Activated CD4-positive, alpha-beta T cell treated with anti-CD3 and anti-CD28 coated beads, Interleukin-2, Interleukin-4, amounts not matched to agents 100 ng/mL and 50 ng/mL, durations not matched to agents 16 hours and 8 hours (primary cell): ENCODE data around the gene TOP2B.

Experiments
- DNase-seq: peaks from one replicate; pipeline ENCODE4 v3.0.0-alpha.2; 2020; ENCODE audit warnings: low spot score

TOP2B gene

DNA sequence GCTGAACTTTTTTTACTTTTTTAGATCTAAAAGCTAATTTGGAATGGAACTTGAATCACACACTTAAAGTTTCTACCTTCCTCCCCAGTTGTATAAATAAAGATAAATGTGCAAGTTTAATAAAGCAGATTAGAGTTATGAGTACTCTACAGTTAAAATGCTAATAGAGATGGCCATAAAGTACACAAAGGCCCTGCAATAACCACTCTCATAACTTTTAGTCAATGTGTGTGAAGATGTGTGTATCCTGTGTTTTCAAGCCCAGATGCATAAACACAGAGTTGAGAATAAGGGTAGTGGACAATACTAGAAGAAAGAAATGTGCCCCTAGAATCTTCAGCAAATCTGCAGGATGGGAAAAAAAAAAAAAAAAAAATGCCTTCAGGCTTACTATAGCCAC lies 45.3 kb downstream of the TOP2B start:
- no peak for DNase-seq

- peak; percentile 4 for DNase-seq
Observed at GRCh38 chr3:25618028-25618427, 46.7 kb downstream of the TOP2B start.

GRCh38 chr3:25611193-25611592 lies 53.5 kb downstream of the TOP2B start:
- DNase-seq, result no peak

DNA sequence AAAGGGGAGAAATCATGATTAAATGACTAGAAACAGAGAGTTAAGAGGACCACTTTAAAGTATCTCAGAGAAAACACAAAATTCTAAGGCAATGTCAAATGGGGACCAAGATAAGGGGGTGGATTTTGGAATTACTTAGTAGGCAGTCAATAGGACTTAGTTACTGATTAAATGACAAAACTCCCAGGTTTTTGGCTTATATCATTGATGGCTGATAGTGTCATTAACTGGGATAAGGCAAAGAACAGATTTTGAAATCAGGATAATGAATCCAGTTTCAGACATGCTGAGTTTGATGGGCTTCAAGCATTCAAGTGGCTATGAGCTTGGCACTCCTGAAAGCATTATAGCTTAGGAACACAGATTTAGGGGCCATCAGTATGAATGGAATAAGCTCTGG lies 53.9 kb downstream of the TOP2B start:
- DNase-seq, result no peak

DNA sequence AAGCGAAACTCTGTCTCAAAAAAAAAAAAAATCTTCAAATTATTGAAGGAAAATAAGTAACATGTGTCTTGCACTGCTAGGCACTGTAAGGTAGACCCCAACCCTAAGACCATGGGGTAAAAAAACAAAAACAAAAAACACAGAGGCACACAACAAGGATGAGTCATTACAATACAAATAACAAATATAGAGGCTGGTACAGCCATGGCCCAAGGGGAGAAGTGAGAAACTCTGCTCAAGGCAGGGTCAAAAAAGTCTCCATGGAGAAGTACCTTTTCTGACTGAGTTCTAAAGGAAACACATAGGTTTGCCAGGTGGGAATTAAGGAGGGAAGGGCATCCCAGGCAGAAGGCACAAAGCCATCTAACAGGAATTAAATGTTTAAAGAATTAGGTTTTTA lies 54.5 kb downstream of the TOP2B start:
- no peak for DNase-seq

- peak; percentile 19 for DNase-seq
Observed at GRCh38 chr3:25604107-25604805, 60.5 kb downstream of the TOP2B start.

DNA sequence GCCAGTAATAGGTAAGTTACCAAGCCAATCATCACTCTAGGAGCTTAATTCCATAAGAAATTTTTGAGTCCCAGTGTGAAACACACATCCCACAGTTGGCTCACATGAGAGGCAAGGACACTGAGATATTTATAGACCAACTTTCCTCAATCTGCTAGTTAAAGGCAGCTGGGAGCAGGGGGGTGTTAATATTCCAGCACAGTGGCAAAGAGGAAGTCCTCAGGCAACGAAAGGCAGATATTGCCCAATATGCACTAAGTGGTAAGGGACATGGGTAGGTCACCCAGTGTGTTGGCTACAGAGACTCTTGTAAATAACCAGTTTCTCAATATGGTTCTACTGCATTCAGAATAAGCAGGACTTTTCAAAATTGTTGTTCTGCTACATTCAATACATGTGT lies 61.0 kb downstream of the TOP2B start:
- DNase-seq, result no peak

DNA sequence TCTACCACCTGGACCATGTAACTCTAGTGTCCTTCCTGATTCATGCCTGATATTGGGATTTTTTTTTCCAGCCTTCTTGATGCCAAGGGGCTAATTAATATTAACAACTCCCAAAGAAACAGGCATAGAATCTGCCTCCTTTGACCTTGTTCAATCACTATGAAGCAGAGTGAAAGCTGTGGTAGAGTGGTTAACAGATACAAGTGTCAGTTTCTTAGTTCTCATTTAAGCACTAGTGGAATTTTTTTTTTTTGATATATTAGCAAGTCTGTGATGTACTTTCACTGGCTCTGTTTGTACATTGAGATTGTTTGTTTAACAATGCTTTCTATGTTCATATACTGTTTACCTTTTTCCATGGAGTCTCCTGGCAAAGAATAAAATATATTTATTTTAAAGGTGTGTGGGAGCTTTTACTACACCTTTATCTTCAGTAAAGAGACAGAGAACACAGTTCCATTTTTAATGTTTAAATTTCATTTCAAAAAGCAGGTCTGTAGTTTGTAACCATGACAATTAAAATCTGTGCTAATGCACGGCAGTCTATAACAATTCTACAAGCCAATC lies 67.1 kb downstream of the TOP2B start:
- no peak for DNase-seq

DNA sequence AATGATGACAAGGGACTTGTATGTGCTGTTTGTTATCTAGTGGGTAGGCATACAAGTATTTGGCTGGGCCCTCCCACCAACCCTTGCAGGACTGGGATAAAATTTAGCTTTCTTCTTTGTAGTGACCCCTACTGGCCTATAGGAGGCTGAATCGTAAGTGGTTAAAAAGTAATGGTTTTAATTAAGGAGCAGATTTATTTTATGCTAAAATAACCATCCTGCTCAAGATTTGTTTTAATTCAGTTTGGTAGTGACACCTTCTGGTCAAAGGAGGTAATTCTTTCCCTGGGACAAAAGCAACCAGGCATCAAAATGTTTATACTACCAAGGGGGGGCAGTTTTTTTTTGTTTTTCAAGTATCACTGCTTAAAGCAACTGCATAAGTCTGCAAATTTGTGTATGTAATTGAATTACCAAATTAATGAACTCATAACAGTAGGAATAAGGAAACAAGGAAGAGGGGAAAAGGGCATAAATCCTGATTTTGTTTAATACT lies 70.7 kb downstream of the TOP2B start:
- peak; percentile 19 for DNase-seq

DNA sequence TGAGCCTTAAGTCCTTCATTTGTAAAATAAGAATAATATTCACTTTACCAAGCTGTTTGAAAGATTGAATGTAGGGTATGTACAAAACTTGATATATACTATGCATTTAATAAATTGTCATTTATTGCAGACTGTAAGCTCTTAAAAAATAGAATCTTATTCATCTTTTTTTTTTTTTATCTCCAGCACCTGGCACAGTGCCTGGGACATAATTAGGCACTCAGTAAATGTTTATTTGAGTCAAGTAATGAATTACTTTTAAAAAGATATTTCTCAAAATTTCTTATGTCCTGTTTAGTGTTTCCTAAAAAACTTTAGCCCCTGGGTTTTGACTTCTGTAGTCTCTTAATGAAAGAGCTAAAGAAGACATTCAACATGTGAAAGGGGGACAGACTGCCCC lies 71.7 kb downstream of the TOP2B start:
- DNase-seq, result no peak

DNA sequence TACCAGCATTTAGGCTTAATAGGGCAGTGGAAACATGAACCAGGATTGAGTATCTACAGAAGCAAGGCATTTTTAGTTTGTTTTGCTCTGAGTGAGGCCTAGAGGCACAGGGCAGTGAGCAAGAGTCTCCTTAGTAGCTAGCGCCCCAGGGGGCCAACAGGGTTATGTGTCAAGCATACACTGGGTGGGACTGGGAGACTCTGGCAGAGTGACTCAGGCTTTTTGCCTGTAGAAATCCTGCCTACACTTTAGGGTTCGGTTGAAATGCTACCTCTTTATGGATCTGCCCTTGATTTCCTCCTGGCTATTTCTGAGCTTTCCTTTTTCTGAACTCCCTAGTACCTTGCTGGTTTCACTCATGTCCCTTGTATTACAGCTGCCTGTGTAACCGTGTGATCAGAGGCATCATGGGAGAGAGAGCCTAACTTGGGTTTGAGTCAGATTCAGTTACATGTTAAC lies 72.2 kb downstream of the TOP2B start:
- DNase-seq, result no peak

DNA sequence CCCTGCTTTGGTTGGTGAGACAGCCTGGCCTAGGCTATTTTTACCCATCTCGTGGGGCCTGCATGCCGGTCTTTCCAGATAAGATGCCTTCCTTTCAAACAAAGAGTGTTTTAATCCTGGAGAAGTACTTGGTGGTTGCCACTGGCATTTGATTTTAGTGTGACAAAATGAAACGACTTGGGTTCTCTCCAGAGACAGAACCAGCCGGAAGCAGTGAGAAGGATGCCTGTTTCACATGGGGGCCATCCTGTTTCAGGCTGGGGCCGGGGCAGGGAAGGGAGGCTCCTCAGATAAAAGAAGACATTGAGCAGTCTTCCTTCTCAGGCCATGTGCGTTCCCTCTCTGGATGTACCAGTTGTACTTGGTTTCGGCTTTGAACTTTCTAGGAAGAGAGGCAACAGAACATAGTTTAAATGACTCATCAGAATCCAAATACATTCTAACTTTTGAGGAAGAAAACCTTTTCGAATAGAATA lies 74.9 kb downstream of the TOP2B start:
- DNase-seq, result no peak

- DNase-seq, result no peak
Observed at GRCh38 chr3:25589104-25589782, 75.5 kb downstream of the TOP2B start.

- no peak for DNase-seq
Observed at GRCh38 chr3:25588441-25589103, 76.1 kb downstream of the TOP2B start.

DNA sequence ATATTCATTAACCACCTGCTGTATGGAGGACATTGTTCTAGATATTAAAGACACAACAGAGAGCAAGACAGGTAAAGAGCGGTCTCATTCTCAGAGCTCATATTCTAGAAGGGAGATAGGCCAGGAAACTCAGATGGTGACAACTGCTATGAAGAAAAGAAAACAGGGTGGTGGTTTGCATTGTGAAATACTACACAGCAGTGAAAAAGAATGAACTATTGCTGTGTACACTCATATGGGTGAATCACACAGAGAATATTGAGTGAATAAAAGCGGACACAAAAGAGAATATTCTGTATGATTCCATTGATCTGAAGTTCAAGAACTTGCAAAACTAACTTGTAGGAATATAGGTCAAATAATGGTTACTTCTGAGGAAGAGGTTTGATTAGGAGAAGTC lies 76.7 kb downstream of the TOP2B start:
- no peak for DNase-seq

DNA sequence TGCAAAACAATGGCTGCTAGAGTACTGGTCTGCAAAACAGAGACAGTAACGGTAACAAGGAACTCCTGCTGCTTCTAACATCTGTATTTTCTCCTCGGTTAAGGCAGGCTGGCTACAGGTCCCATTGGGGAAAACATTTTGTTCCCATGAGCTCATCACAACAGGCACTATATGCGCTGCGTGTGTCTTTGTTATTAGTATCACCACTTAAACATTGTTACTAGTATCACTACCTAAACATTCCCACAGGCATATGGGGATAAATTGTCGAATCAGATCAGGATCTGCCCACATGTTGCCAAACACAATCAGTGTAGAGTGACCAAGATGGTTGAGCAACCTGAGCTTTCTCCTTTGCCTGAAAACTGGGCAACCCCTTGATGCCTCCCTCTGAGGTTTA lies 77.2 kb downstream of the TOP2B start:
- DNase-seq, result no peak

GRCh38 chr3:25587094-25587493 lies 77.6 kb downstream of the TOP2B start:
- no peak for DNase-seq

GRCh38 chr3:25586553-25586952 lies 78.2 kb downstream of the TOP2B start:
- DNase-seq, result no peak

DNA sequence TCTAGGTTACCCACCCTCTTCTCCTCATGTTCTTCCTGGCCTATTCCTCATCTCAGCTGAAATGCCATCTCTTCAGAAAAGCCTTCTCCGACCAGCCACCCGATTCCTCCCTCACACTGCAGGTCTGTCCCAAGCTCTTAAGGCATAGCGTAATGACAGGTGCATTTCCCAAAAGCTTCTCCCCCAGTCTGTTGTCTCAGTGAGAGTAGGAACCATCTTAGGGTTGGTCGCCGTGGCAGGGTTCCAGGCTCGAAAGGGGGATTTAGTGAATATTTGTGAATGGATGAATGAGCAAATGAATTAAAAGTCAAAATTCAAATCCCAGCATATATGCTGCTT lies 78.6 kb downstream of the TOP2B start:
- no peak for DNase-seq

- DNase-seq, result no peak
Observed at GRCh38 chr3:25585361-25586166, 79.1 kb downstream of the TOP2B start.

DNA sequence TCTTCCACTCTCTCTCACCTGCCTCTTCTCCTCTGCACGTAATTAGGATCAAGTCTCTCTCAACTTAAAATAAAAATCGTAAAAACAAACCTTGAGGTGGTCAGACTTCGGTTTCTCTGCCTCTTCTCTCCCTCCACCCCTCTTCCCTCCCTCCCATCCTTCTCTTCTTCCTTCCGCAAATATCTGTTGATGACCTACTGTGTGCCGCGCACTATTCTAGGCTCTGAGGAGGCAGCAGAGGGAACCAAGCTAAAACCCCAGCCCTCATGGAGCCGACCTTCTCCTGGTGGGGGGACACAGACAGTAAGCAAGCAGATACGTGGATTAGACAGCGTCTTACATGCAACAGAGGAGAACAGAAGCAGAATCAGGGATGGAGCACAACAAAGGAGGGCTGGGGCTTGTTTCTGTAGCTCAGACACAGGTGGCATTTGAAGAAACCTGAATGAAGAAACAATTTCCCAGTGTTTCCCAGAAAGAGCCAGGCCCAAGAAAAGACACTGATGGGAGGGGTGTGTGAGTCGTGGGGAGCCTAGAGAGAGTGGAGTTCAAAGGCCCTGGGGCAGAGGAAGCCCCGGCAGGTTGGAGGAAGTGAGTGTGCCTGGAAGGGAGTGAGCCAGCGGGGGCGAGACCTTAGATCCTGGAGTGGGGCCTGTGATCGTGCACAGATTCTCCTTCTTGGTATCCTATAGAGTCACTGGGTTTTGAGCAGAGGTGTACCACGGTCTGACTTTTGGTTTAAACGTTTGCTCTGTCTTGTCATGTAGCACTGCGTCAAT lies 80.5 kb downstream of the TOP2B start:
- DNase-seq, result no peak
